GM18951 (cell line): ENCODE measurements around the gene MYMX.
A peak's percentile ranks its signal among the peaks of the same experiment; 100 is the strongest.

Experiments
- POLR2A ChIP-seq: IDR thresholded peaks from 4 replicates; pipeline ENCODE4 v1.6.1; 2011; ENCODE audit warnings: mild to moderate bottlenecking; ENCODE audit not compliant: insufficient read length, insufficient read depth; ENCODE audit errors: extremely low read depth
- in situ Hi-C: fragments of 300-500 bp; cut with MboI; formaldehyde crosslinking; loops from one replicate; pipeline ENCODE4 v1.12.0; 2022; ENCODE audit warnings: low sequenced_read_pairs, mixed read lengths, inconsistent platforms; ENCODE audit not compliant: unreplicated experiment

MYMX gene

GRCh38 chr6:44258325-44258863, 41.7 kb downstream of the MYMX start:
- in situ Hi-C loops, result no loop called here
- no peak for TF ChIP-seq POLR2A

- in situ Hi-C loops, result no loop called here
- TF ChIP-seq POLR2A, result no peak
These were observed 42.2 kb downstream of the MYMX start for GRCh38 chr6:44258921-44259320.

- in situ Hi-C loops, result no loop called here
- no peak for TF ChIP-seq POLR2A
These were observed 43.3 kb downstream of the MYMX start for GRCh38 chr6:44260011-44260410.

- in situ Hi-C loops, result no loop called here
These were observed 43.9 kb downstream of the MYMX start for GRCh38 chr6:44260451-44261297.

DNA sequence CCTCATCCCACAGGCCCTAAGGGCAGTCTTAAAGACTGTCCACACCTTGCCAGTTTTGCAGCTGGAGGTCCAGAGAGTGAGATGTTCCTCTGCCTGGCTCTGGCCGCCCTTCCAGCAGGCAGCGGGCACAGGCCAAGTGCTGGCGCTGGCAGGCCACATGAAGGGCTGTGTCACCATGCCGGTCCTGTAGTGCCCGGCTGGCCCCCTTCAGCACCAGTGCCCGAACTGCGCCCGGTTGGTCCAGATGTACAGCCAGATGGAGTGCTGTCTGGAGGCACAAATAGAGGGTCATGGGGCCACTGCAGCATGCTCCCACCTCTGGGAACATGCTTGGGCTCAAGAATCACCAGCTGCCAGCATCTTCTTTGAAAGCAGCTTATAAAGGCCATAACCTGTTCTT, 44.9 kb downstream of the MYMX start:
- TF ChIP-seq POLR2A, result no peak
- in situ Hi-C loops, result no loop called here

More at GRCh38 chr6:44260451-44261297, 43.9 kb downstream of the MYMX start:
- TF ChIP-seq POLR2A, result peak; percentile 39

- in situ Hi-C loops, result no loop called here
- TF ChIP-seq POLR2A, result peak; percentile 17
These were observed 46.0 kb downstream of the MYMX start for GRCh38 chr6:44262467-44263353.

GRCh38 chr6:44263354-44264100, 46.8 kb downstream of the MYMX start:
- TF ChIP-seq POLR2A, result peak; percentile 63
- in situ Hi-C loops, result no loop called here

DNA sequence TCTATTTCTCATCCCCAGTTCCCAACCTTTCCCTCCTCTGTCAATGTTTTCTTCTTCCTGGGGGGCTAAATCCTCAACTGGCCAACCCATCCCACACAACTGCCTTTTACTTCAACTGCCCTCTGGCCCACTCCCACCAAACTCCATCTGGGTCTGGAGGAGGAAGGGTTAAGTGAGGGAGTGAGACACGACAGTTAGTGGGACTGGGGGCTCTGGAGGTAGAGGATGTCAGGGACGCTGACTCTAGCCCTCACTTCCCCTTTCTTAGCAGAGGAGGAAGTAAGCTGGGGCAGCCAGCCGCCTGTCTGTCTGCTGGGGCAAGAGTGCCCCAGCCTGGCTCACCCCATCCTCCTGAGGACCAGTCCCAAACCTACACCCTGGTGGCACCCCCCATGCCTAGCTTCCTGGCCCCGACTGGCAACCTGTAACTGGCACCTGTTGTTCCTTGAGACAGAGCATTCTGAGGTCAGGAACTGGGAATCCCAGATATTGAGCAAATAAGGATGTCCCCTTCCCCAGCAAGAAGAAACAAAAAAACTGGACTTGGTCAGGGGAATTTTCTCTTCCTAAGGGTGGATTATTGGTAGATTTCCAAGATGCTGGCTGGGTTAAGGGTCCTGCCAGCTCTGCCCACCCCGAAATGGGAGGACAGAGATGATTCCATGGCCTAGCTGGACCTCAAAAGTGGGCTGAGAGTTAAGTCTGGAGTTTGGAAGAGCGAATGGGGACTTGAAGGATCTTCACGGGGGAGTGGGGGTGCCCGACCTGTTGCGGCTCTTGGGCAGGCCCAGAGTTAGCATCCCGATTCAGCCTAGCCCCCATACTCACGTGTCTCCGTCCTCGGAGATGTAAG, 47.7 kb downstream of the MYMX start:
- in situ Hi-C loops, result no loop called here
- peak; percentile 39 for TF ChIP-seq POLR2A

DNA sequence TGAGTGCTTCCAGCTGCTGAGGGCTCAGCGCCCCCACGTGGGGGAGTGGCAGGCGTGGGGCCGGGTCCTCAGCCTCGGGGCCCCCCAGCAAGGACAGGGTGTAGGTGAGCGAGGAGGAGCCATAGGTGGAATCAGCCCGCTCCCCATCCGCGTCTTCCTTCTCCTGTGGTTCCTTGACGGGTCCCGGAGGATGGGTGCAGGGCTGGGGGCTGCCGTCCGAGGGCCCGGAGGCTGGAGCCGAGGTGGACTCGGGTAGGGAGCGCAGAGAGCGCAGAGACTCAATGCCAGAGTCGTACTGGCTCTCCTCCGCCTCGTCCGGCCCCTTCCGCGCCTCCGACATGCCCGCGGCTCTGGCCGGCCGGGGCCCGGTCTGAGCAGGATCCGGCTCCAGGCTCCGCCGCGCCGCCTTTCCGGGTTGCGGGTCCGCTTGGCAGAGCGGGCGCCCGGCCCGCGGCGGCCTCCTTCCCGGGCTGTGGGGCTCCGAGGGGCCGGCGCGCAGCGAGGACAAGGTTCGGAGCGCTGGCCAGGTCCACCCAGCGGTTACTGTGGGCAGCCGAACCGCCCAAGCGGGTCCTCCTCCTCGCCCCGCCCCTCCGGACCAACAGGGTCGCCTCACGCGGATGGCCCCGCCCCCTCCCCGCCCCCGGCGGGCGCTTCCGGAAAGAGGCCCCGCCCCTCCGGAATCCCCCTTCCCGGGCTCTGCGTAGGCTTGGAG, 48.4 kb downstream of the MYMX start, which contains the start of gene NFKBIE:
Gene NFKBIE, minus strand, starts transcription at position 545 of the 715 bp plus-strand sequence. Its CDS starts 205 bp downstream, at position 340.
- peak; percentile 91 for TF ChIP-seq POLR2A
- in situ Hi-C loops, result no loop called here

GRCh38 chr6:44265722-44266233, 49.1 kb downstream of the MYMX start:
- in situ Hi-C loops, result no loop called here
- no peak for TF ChIP-seq POLR2A

- in situ Hi-C loops, result no loop called here
- no peak for TF ChIP-seq POLR2A
These were observed 49.6 kb downstream of the MYMX start for GRCh38 chr6:44266347-44266746.
